Nephron (organoid): ENCODE data around the gene RYR2.

Experiments used
- H3K27ac Mint-ChIP-seq, 3 experiments: 2 replicates each; pipeline ENCODE4 v1.8.0; 2020; ENCODE audit warnings: mixed read lengths in 3 of 3, mild to moderate bottlenecking in 2 of 3, moderate library complexity in 1 of 3
- H3K27me3 Mint-ChIP-seq: 2 replicates; pipeline ENCODE4 v1.8.0; 2021; ENCODE audit warnings: low read depth, mild to moderate bottlenecking, moderate library complexity, mixed read lengths
- H3K36me3 Mint-ChIP-seq: 2 replicates; pipeline ENCODE4 v1.8.0; 2020; ENCODE audit warnings: low read depth, mixed read lengths
- H3K4me1 Mint-ChIP-seq: 2 replicates; pipeline ENCODE4 v1.8.0; 2020; ENCODE audit warnings: mixed read lengths
- H3K4me3 Mint-ChIP-seq, 3 experiments: 2 replicates each; pipeline ENCODE4 v1.8.0; 2020; ENCODE audit warnings: mild to moderate bottlenecking in 3 of 3, mixed read lengths in 3 of 3, moderate library complexity in 2 of 3
- H3K9me3 Mint-ChIP-seq: 2 replicates; pipeline ENCODE4 v1.8.0; 2020; ENCODE audit warnings: mixed read lengths
- CTCF ChIP-seq, 3 experiments: fragments of 200-600 bp; sonication (generic); IDR thresholded peaks; one replicate each; pipeline ENCODE4 v1.5.0; 2021; ENCODE audit warnings: antibody characterized with exemption in 3 of 3; ENCODE audit not compliant: unreplicated experiment in 3 of 3

Gene RYR2

GRCh38 chr1:237444120-237444790 is 402.3 kb downstream of the RYR2 start:
- Mint-ChIP-seq H3K27ac (no peak overlapping the region), H3K27me3 (no peaks in the 10 kb centered on the region), H3K4me3 (no peak overlapping the region), H3K36me3 (no peaks in the 10 kb centered on the region), H3K9me3 (no peaks in the 10 kb centered on the region), H3K4me1 (no peaks in the 10 kb centered on the region)
- TF ChIP-seq CTCF (IDR thresholded peaks at IDR 0.05; ENCODE audit: unreplicated experiment in 3 of 3): no peak

- Mint-ChIP-seq H3K27me3 (no peaks in the 10 kb centered on the region), H3K4me1 (no peaks in the 10 kb centered on the region), H3K27ac (no peak overlapping the region), H3K36me3 (no peaks in the 10 kb centered on the region), H3K9me3 (no peaks in the 10 kb centered on the region), H3K4me3 (no peak overlapping the region)
- TF ChIP-seq CTCF (IDR thresholded peaks at IDR 0.05; ENCODE audit: unreplicated experiment in 3 of 3): no peak
These were observed 406.1 kb downstream of the RYR2 start for GRCh38 chr1:237448042-237448441.

- H3K27me3 Mint-ChIP-seq: no peaks in the 10 kb centered on the region
These were observed 415.6 kb downstream of the RYR2 start for GRCh38 chr1:237457573-237457972.

DNA sequence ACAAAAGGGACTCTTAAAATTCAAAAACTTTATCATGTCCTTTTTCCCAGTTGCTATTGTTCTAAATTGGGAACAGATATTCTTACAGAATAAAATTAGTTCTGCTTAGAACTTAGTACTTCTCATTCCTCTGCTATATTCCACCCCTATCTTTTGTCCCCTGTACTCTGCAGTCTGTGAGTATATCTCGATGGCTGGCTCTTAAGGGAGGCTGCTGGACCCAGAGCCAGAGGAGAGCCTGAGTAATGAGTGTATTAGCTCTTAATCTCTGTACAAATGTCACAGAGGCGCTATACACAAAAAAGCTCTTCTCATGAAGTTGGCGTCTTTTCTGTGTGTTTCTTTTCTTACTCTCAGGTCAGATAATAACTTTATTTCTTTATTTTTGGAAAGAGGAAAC is 425.3 kb downstream of the RYR2 start:
- no peaks in the 10 kb centered on the region for H3K9me3 Mint-ChIP-seq
- no peak overlapping the region for H3K27ac Mint-ChIP-seq
- no peaks in the 10 kb centered on the region for H3K27me3 Mint-ChIP-seq
- H3K4me3 Mint-ChIP-seq: no peak overlapping the region
- TF ChIP-seq CTCF (IDR thresholded peaks at IDR 0.05; ENCODE audit: unreplicated experiment in 3 of 3): no peak
- no peaks in the 10 kb centered on the region for H3K36me3 Mint-ChIP-seq
- no peaks in the 10 kb centered on the region for H3K4me1 Mint-ChIP-seq

More at GRCh38 chr1:237457573-237457972, 415.6 kb downstream of the RYR2 start:
- Mint-ChIP-seq H3K27ac (no peak overlapping the region), H3K36me3 (no peaks in the 10 kb centered on the region), H3K9me3 (peaks cover 2% of the 10 kb centered on the region), H3K4me3 (no peak overlapping the region), H3K4me1 (no peaks in the 10 kb centered on the region)
- TF ChIP-seq CTCF (IDR thresholded peaks at IDR 0.05; ENCODE audit: unreplicated experiment in 3 of 3): no peak

DNA sequence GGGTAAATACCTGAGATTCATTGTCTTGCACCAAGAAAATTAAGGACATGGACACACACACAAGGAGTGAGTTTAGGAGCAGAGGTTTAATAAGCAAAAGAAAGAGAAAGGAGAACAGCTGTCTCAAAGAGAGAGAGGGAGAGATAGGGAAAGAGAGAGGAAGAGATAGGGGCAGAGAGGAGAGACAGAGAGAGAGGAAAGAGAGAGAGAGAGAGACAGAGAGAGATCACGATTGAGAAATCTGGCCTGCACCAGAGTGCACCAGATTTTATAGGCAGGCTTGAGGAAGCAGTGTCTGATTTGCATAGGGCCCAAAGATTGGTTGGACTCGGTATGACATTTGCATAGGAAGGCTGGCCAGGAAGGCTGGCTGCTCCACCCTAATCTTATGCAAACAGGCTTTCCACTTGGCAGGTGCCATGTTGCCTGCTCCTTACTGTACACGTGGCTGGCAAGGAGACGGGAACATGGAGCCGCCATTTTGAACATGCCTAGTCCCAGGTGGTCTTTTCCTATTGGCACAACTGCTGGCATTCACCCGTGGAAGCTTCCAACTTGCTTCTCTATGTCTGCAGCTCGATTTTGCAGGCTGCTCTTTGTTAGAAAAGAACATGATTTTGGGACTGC is 428.8 kb downstream of the RYR2 start:
- Mint-ChIP-seq H3K9me3 (no peaks in the 10 kb centered on the region), H3K27me3 (no peaks in the 10 kb centered on the region), H3K27ac (no peak overlapping the region), H3K4me1 (no peaks in the 10 kb centered on the region), H3K4me3 (no peak overlapping the region), H3K36me3 (no peaks in the 10 kb centered on the region)
- TF ChIP-seq CTCF (IDR thresholded peaks at IDR 0.05; ENCODE audit: unreplicated experiment in 3 of 3): no peak

DNA sequence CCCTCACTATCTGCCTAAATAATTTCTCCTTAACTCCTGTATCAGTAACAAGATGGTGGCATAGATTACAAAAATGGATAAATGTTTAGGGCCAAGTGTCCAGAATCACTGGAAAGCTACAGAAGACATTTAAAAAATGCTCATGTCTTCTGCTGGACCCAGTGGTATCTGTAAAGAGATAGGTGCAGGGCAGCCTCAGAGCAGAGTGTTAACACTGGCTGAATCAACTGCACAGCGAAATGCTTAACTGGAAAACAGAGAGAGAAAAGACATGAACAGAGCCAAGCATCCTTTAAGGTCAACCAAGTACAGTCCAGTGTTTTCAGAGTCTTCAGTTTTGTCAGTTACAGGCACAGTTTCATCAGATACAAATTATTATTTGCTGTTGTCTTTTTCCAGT is 429.4 kb downstream of the RYR2 start:
- Mint-ChIP-seq H3K4me1 (no peaks in the 10 kb centered on the region), H3K27ac (no peak overlapping the region)

More for the DNA sequence above, 429.4 kb downstream of the RYR2 start:
- H3K27me3 Mint-ChIP-seq: no peaks in the 10 kb centered on the region
- no peaks in the 10 kb centered on the region for H3K36me3 Mint-ChIP-seq
- H3K9me3 Mint-ChIP-seq: no peaks in the 10 kb centered on the region
- no peak overlapping the region for H3K4me3 Mint-ChIP-seq
- TF ChIP-seq CTCF (IDR thresholded peaks at IDR 0.05; ENCODE audit: unreplicated experiment in 3 of 3): no peak
